Prostate gland (tissue), 2 donors: ENCODE measurements around the gene STK24. TPM values are rescaled to one million over a fixed set of nuclear protein-coding genes. Genes with fewer than 3 reads are reported as not detected.
A peak's percentile ranks its signal among the peaks of the same experiment; 100 is the strongest.

Experiments
- DNase-seq: peaks from one replicate; pipeline ENCODE4 v3.0.0-alpha.2; 2019; ENCODE audit warnings: low spot score
- H3K27ac ChIP-seq, 2 donors: fragments of 200-600 bp; sonication (generic); 2 replicates each; pipeline ENCODE4 v1.5.1; 2017 to 2019
- H3K27me3 ChIP-seq: fragments of 200-600 bp; sonication (generic); replicated peaks from 2 replicates; pipeline ENCODE4 v1.5.1; 2019; ENCODE audit not compliant: insufficient read depth
- H3K36me3 ChIP-seq, 2 donors: fragments of 200-600 bp; sonication (generic); 1 replicate in 1 of 2; 2 replicates in 1 of 2; pipeline versions ENCODE4 v1.5.1 to v1.8.1; 2017 to 2019
- H3K4me1 ChIP-seq: fragments of 200-600 bp; sonication (generic); replicated peaks from 2 replicates; pipeline ENCODE4 v1.5.1; 2019
- H3K4me3 ChIP-seq, 2 donors: fragments of 200-600 bp; sonication (generic); 2 replicates each; pipeline ENCODE4 v1.5.1; 2017 to 2019
- H3K9me3 ChIP-seq: fragments of 200-600 bp; sonication (generic); 2 replicates; pipeline ENCODE4 v1.5.1; 2017
- POLR2A ChIP-seq: fragments of 450-650 bp; IDR thresholded peaks from one replicate; pipeline ENCODE4 v1.6.1; 2016; ENCODE audit warnings: antibody characterized with exemption, mild to moderate bottlenecking
- POLR2AphosphoS5 ChIP-seq: sonication (generic); formaldehyde crosslinking; IDR thresholded peaks from one replicate; pipeline ENCODE4 v1.6.1; 2017; ENCODE audit warnings: antibody characterized with exemption
- WGBS: methylation state at CpG from one replicate; pipeline ENCODE4 v1.1.5; 2018; 5-methylcytosine and 5-hydroxymethylcytosine counted together
- intact Hi-C: fragments of 100-400 bp; cut with DNase I; formaldehyde crosslinking; loops from one replicate; pipeline ENCODE4 v1.14.2; 2022
- total RNA-seq, 2 donors: library from RNA; depleted of rRNA; stranded (reverse); fragments of >200 nt; gene quantifications; one replicate each; pipeline ENCODE4 v1.1.0, GENCODE V29; 2016
- TF ChIP-seq, protein P1 (sequence below), 4 experiments: fragments of 200-600 bp in 2 of 4; fragments of 450-650 bp in 2 of 4; sonication (generic) in 2 of 4; IDR thresholded peaks; 1 replicate in 3 of 4; 2 replicates in 1 of 4; pipeline ENCODE4 v1.5.1; 2016 to 2019; ENCODE audit warnings: antibody characterized with exemption in 4 of 4, mild to moderate bottlenecking in 2 of 4, moderate library complexity in 2 of 4

STK24 gene
- total RNA-seq, 2 donors from 2014 or later: 80.5 to 187 TPM

DNA sequence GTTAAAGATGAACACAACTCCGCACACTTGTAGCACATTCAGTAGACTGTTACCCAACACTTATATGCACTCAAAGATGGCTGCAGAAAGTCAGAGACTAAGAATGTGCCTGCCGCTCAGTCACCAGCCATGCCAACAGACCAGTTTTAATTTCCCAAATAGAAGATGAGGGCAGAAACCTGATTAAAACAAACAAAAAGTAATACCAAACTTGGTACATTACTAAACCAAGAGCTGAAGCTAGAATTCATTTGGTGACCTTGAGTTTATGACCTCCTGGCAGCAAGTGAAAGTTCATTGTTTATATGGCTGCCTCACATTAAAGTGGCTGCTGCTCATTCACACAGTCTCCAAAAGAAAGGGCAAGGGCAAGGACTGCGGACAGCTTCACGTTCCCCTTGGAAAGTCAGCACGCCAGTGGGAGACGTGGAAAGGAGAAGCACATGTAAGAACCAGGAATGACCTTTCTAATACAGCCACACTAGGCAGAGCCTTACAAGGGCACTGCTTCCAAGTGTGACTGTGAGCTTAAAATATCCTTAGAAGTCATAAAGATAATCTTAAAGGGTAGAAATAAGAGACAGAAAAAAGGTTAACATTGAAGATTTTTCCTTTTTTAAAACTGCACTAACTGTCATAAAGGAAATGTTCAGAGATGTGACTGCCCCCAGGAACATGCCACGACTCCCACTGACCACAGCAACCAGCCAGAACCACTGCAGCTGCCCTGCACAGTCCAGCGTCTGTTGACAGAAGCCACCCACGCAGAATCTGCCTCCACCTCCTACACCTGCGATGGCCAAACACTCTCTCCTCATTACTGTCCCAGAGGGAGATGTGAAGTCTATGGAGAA is 73.5 kb downstream of the STK24 start:
- 43% methylated on average over 10 of the region's 10 CpGs for WGBS
- H3K9me3 ChIP-seq: no peaks in the 10 kb centered on the region
- peak overlapping the region; percentile 32 to 53 for H3K27ac ChIP-seq
- no peaks in the 10 kb centered on the region for H3K27me3 ChIP-seq
- no peak for TF ChIP-seq POLR2A
- TF ChIP-seq, protein P1, sequence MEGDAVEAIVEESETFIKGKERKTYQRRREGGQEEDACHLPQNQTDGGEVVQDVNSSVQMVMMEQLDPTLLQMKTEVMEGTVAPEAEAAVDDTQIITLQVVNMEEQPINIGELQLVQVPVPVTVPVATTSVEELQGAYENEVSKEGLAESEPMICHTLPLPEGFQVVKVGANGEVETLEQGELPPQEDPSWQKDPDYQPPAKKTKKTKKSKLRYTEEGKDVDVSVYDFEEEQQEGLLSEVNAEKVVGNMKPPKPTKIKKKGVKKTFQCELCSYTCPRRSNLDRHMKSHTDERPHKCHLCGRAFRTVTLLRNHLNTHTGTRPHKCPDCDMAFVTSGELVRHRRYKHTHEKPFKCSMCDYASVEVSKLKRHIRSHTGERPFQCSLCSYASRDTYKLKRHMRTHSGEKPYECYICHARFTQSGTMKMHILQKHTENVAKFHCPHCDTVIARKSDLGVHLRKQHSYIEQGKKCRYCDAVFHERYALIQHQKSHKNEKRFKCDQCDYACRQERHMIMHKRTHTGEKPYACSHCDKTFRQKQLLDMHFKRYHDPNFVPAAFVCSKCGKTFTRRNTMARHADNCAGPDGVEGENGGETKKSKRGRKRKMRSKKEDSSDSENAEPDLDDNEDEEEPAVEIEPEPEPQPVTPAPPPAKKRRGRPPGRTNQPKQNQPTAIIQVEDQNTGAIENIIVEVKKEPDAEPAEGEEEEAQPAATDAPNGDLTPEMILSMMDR (IDR thresholded peaks at IDR 0.05): no peak
- peak; percentile 20 for TF ChIP-seq POLR2AphosphoS5
- peaks cover 14% of the 10 kb centered on the region for H3K4me1 ChIP-seq
- no peaks in the 10 kb centered on the region for H3K36me3 ChIP-seq
- no peak overlapping the region for H3K4me3 ChIP-seq
- intact Hi-C loops: no loop called here
- no peak for DNase-seq

DNA sequence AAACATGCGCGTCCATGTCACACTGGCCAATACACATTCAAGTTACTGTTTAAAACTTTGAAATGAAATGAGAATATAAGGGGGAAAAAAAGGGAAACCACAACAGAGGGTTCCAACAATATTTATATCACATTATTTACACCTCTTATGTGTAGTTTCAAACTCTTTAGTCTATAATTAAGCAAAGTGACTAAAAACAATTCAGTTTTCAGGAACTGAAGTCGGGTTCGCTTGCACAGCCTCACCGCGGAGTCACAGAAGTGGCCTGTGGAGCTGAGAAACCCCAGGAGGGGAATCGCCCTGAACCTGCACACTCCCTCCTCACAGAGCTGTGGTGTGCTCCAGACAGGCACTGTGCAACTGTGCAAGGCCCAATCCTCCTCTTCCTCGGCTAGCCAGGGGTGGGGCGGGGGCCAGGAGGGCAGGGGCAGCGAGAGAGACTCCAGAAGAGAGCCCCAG is 75.9 kb downstream of the STK24 start:
- no peak for TF ChIP-seq POLR2AphosphoS5
- no peak for TF ChIP-seq POLR2A
- TF ChIP-seq, protein P1 (IDR thresholded peaks at IDR 0.05): no peak
- Histone ChIP-seq H3K27ac (no peak overlapping the region), H3K9me3 (no peaks in the 10 kb centered on the region), H3K27me3 (no peaks in the 10 kb centered on the region), H3K4me3 (no peak overlapping the region), H3K36me3 (no peaks in the 10 kb centered on the region), H3K4me1 (peaks cover 17% of the 10 kb centered on the region)
- WGBS: 89% methylated on average over 10 of the region's 10 CpGs
- no peak for DNase-seq
- intact Hi-C loops: no loop called here

DNA sequence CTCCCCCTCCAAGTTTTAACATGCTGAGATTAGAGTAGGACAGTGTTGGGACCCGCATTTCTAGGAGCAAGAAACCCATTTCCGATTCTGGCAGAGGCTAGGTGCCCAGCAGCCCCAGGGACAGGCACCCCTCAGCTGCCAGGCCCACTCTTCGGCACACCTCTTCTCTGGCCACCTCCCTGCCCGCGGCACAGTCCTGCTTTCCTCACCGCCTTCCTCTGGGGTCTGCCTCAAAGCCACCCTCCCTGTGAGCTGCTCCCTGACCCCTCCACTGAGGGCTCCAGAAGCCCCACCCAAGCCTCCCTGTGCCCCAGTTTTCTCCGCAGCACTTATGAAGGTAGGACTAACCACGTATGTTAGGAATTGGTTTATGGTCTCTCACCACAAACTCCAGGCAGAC is 79.9 kb downstream of the STK24 start:
- TF ChIP-seq, protein P1 (IDR thresholded peaks at IDR 0.05): no peak
- no peak for TF ChIP-seq POLR2A
- TF ChIP-seq POLR2AphosphoS5: no peak
- H3K4me1 ChIP-seq: peaks cover 15% of the 10 kb centered on the region
- intact Hi-C loops: loop anchor here (5.0 kb wide), 2 partner anchors 45 to 80 kb away; partner anchors contain the start of gene STK24
- no peak overlapping the region for H3K4me3 ChIP-seq
- 47% methylated on average over 8 of the region's 8 CpGs for WGBS
- H3K27me3 ChIP-seq: no peaks in the 10 kb centered on the region
- peak overlapping the region; percentile 70 to 75 for H3K27ac ChIP-seq
- no peaks in the 10 kb centered on the region for H3K9me3 ChIP-seq
- H3K36me3 ChIP-seq: no peaks in the 10 kb centered on the region
- DNase-seq: no peak

DNA sequence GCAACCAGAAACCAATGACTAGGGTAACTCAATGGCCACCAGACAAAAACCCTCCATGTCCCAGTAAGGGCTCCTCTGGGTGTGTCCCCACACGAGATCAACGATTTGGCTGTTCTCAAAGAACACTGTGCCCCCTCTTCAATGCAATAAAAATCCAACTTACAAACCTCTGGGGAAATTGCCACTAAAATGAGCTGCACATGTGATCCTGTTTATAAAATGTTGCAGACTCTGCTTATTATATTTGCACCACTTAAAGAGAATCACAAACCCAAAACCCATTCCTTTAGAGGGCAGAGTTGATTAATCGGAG is 80.5 kb downstream of the STK24 start:
- Histone ChIP-seq H3K4me3 (no peak overlapping the region), H3K4me1 (peaks cover 15% of the 10 kb centered on the region), H3K36me3 (no peaks in the 10 kb centered on the region), H3K27ac (peak overlapping the region; percentile 70 to 75), H3K9me3 (no peaks in the 10 kb centered on the region), H3K27me3 (no peaks in the 10 kb centered on the region)
- TF ChIP-seq POLR2A: no peak
- peak; percentile 65 for TF ChIP-seq POLR2AphosphoS5
- TF ChIP-seq, protein P1 (IDR thresholded peaks at IDR 0.05): no peak
- DNase-seq: peak; percentile 24
- WGBS: 15% methylated on average over 3 of the region's 3 CpGs
- intact Hi-C loops: loop anchor here (5.0 kb wide), 2 partner anchors 44 to 81 kb away; partner anchors contain the start of gene STK24
